CD4-positive, alpha-beta T cell treated with Interleukin-1 beta for 1 hour (primary cell): ENCODE measurements around the gene CDC37.
"Not testable (repeated sequence)": the region's sequence is repeated elsewhere in the genome, so short reads cannot be mapped to it uniquely, and the experiment has no call there.

Experiments used
- DNase-seq, 2 donors: peaks; one replicate each; pipeline ENCODE4 v3.0.0-alpha.2; 2020 to 2022

CDC37 gene

GRCh38 chr19:10393137-10393536, 10.2 kb downstream of the CDC37 start:
- no peak for DNase-seq

GRCh38 chr19:10392120-10392519, 11.2 kb downstream of the CDC37 start:
- no peak for DNase-seq

- peak; percentile 65 to 72 for DNase-seq
These were observed 12.6 kb downstream of the CDC37 start for GRCh38 chr19:10390652-10391286.

DNA sequence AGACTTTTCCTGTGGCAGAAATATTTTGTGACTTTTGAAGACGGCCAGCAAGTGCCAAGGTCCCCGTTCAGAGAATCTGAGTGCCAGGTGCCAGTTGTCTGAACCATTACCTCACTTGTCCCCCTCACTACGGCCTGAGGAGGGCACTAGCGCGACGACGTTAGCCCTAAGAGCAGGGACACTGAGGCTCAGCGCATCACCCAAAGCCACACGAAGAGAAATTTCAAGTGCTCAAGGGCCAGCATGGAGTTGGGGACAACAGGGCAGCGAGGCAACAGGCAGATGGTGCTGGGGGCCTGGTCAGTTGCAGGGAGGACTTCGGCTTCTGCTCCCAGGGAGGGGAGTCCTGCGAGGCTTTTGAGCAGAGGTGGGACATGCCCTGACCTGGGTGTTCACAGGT, 13.5 kb downstream of the CDC37 start:
- DNase-seq = no peak

- DNase-seq = peak; percentile 77 to 82
These were observed 14.4 kb downstream of the CDC37 start for GRCh38 chr19:10388957-10389356.

DNA sequence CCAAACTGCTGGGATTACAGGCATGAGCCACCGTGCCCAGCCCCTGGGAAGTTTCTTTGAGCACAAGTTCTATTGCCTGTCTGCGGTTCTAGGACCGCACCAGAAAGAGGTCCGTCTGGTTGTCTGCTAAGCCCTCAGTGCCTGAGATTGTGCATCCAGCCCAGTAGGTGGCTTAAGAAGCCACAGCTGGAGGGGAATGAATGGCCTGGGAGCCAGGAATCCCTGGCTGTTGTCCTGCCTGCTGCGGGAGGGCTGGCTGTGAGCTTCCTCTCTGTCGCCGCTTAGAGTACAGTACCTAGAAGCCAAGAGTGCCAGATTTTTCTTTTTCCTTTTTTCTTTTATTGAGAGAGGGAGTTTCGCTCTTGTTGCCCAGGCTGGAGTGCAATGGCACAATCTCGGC, 18.8 kb downstream of the CDC37 start:
- no peak for DNase-seq

- DNase-seq = not testable (repeated sequence)
These were observed 20.2 kb downstream of the CDC37 start for GRCh38 chr19:10383223-10383499.

GRCh38 chr19:10380313-10381102, 22.8 kb downstream of the CDC37 start, which contains the start of gene TYK2:
TSS of gene TYK2 (minus strand) at chr19:10380572. CDS start at chr19:10378406, 2,166 bp downstream.
- peak; percentile 98 for DNase-seq

DNA sequence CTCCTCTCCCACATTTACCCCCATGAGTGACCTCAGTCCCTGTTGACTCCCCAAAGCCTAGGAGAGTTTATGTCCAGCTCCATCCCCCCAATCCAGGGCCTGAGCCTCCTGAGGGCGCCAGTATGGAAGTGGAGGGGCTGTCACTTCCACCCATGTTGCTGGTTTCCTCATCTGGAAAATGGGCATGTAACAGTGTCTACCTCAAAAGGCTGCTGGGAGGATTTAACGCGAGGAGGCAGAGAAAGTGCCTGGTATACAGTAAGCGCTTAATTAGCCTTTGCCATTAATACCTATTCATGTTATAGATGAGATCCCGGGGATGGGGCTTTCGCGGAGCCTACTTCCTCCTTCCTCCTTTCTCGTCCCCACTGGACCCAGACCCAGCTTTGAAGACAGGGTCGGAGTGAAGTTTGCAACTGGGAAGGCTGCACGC, 23.4 kb downstream of the CDC37 start:
- no peak for DNase-seq

GRCh38 chr19:10378124-10378523, 25.2 kb downstream of the CDC37 start:
- no peak for DNase-seq

DNA sequence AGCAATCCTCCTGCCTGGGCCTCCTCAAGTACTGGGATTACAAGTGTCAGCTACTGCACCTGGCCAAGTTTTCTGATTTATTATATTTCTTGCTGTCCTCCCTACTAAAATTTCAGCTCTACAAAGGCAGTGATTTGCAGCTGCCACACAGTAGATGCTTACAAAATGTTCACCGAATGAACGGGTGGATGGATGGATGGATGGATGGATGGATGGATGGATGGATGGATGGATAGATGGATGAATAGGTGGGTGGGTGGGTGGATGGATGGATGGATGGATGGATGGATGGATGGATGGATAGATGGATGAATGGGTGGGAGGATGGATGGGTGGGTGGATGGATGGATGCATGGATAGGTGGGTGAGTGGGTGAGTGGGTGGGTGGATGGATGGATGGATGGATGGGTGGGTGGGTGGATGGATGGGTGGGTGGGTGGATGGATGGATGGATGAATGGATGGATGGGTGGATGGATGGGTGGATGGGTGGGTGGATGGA, 26.2 kb downstream of the CDC37 start:
- DNase-seq = not testable (repeated sequence)

- no peak for DNase-seq
These were observed 28.4 kb downstream of the CDC37 start for GRCh38 chr19:10374931-10375330.

- DNase-seq = peak in 1 of 2 donors; percentile 58
These were observed 30.7 kb downstream of the CDC37 start for GRCh38 chr19:10372690-10373089.

DNA sequence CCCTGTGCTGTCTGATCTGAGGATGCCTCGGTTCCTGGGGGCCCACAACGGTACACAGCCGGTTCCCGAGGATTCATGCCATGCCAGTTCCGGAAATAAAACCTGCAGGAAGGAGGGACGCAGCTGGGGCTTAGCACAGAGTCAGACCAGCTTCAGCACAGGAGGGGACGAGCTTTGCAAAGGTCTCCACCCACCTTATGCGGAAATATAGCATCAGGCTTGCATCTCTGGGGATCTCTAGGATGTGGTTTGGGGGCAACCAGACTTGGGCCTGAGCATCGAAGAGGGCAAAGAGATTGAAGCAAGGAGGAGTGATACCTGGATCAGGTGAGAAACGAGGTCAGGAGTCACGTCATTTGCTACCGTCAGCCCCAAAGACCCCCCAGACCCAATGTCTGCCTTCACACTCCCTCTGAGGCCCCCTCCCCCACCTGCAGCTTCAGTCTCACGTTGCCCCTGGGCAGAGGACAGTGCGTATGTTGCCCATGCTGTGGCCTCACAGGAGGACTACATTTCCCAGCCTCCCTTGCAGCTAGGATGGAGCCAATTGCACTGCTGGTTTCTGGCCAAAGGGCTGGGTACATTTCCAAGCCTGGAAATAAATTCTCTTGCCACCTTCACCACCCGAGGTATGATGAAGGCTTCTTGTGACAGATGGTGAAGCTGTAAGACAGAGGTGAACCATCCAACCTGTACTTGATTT, 35.1 kb downstream of the CDC37 start:
- DNase-seq = no peak

- DNase-seq = not testable (repeated sequence)
These were observed 36.3 kb downstream of the CDC37 start for GRCh38 chr19:10366950-10367512.

GRCh38 chr19:10365518-10365917, 37.8 kb downstream of the CDC37 start:
- DNase-seq = no peak

DNA sequence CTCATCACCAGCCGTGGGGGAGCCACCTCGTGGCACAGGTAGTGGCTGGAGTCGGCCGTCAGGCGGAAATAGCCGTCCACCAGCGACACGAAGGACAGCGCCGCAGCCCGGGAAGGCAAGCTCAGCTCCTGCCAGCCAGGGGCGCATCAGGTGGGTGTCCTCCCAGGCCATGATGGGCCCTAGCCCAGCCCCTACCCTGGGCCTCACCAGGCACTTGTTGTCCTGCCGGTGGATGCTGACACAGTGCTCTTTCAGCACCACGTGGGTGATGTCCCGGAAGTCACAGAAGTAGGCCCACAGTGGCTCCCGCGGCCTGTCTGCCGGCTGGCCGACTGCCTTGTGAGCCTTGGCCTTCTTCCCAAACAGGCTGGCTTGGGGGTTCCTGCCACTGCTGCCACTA, 38.7 kb downstream of the CDC37 start:
- no peak for DNase-seq

DNA sequence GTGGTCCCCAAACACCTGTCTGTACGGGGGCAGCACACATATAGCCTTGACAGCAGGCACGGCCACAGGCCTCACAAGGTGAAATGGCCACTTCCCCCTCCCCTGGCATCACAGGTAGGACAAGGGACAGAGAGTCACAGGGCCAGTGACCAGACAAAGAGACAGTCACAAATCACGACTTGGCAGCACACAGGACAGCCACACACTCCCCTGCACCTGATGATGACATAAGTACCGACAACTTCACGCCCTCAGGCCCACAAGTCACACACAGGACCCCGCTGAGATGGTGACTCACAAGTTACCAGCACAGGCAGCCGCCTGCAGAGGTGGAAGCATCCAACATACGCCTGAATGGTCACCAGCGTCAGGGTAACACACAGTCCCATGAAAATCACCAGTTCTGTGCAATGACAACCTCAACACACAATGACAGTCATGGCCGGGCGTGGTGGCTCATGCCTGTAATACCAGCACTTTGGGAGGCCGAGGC, 39.5 kb downstream of the CDC37 start:
- no peak for DNase-seq

GRCh38 chr19:10362259-10362658, 41.1 kb downstream of the CDC37 start:
- DNase-seq = no peak

GRCh38 chr19:10361569-10362011, 41.8 kb downstream of the CDC37 start:
- no peak for DNase-seq

DNA sequence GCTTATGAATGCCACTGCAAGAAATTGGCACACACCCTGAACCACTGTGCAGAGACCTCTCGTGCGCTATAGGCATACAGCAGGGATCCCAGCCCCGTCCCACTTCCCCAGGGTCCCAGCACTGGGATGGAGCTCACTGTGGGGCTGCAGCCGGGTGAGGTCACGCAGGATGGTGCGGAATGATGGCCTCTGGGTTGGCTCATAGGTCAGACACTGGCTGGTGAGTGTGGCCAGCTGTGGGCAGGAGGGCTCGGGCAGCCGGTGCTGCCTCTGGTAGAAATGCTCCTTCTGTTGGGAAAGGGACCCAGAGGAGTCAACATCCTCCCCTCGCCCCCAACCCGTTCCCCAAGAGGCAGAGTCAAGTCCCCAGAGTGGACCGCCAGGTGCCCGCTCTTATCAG, 46.9 kb downstream of the CDC37 start:
- no peak for DNase-seq

GRCh38 chr19:10353793-10354391, 49.5 kb downstream of the CDC37 start:
- peak; percentile 36 to 39 for DNase-seq
